HG03457 (cell line): ENCODE measurements around the gene KRTAP21-2.
"Not testable (repeated sequence)": the region's sequence is repeated elsewhere in the genome, so short reads cannot be mapped to it uniquely, and the experiment has no call there.

Experiments
- ATAC-seq: cut with Tn5 transposase; IDR thresholded peaks from one replicate; pipeline ENCODE4 v1.9.1; 2021; ENCODE audit warnings: moderate number of reproducible peaks; ENCODE audit not compliant: unreplicated experiment

The KRTAP21-2 gene

GRCh38 chr21:30747159-30747558, at the start of gene KRTAP21-2:
TSS of gene KRTAP21-2 (minus strand) at chr21:30747259. CDS start at chr21:30747202, 57 bp downstream.
- ATAC-seq: no peak

DNA sequence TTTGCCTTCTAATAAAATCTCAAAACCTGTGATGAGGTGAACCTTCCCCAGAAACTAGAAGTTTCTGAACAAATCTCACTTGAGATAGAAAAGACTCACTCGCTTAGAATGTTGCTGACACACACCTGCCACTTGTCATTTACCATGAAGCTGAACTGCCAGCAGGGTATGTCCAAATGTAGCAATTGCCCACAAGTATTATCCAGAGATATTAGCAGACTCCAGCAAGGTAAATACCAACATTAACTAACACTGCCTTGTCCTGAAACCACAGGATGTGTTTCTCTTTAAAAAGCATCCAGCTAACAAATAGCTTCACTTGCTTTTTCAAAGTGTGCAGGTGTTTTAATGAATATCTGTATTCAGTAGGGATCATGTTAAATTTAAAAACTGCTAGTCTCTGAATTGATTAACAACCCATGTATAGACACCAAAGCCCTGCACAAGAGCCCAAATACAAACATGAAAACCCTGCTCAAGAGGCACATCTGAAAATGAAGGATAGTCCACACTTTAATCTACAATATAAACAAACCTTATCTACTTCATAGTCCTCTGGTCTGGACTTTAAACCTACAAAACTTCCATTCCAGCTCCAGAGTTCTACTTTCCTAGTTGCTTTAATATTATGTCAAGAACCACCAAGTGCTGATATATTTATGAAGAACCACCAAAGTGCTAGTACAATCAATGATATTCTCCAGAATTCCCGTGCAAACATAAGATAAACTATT, 46.7 kb upstream of the KRTAP21-2 start:
- ATAC-seq: no peak

GRCh38 chr21:30779249-30779648, 32.2 kb upstream of the KRTAP21-2 start:
- ATAC-seq: no peak

DNA sequence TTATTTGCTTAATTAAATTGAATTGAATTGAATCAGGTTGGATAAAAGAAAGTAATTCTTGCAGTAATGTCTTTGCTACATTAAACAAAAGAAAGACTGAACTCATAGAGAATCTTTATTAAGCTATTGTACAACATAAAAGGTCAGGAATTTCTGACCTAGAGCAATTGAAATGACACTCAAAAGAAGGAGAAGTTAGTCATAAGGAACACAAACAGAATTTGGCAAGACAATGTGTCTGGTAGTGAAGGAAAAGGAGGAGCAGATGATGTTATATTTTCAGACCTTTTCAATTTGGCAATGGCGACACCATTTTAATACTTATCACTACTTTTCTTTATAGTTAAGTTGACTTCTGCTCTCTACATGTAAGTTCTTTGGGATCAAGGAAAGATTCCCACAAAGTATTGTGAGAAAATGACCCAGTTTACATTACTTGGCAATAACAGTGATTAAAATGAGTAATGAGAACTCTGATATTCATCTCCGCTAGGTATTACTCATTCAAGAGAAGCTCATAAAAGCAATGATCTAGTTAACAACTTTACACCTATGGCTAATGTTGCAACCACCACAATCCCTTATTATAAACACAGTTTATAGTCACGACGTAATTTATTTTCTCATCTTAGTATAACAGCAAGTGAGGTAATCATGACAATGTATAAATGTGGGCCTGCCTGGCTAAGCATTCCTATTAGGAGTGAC, 22.8 kb upstream of the KRTAP21-2 start:
- ATAC-seq: no peak

DNA sequence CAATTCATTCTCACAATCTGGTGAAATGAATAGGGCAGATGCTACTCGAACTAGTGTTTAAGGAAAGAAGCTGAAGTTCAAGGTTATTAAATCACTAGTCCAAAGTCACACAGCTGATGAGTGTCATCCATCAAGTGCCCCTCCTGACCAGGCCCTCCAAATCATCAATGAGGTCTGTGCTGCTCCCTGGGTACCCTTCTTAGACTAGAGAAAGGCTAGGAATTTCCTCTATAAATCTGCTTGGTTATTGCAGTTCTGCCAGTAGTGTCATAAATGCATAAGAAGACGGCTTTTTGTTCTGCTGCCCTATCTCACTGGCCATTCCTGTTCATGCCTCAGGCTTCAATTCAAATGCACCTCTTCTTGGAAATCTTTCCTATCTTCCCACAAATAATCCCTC, 13.7 kb upstream of the KRTAP21-2 start:
- ATAC-seq: no peak

DNA sequence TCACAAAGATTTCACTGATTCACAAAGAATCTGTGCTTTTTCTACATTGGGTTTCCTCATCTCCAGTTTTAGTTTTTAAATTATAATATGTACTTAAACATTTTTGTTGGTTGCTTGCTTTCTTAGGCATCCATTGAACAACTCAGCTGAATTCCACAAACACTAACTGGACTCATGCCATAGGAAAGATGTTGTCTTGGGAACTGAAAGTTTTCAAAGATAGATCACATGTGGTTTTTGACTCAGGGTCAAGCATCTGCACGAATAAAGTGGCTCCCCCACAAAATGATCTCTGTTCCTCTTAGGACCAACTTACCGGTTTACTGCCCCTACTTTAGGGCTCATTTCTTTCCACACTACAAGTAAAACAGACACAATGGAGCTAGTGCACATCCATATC, 11.2 kb upstream of the KRTAP21-2 start:
- ATAC-seq: no peak

DNA sequence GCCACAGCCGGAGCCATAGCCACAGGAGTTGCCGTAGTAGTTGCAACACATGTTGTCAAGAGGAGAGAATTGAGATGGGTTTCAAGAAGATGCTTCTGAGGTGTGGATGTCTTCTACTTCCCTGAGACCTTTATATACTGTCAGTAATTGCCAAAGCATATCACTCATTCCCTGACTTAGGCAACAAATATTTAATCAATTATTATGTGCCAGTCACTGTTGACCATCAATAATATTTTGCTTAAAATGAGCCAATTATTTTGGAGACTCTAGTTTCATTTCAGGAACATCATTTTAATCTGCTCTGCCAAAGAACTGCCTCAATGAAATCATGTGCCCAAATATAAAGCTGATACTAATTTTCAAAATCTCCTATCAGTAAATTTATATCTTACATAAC, 8.3 kb upstream of the KRTAP21-2 start, which contains the start of gene KRTAP21-1:
Gene KRTAP21-1, minus strand, starts transcription at position 101 of the 400 bp plus-strand sequence. Its CDS starts 50 bp downstream, at position 51.
- ATAC-seq: not testable (repeated sequence)

DNA sequence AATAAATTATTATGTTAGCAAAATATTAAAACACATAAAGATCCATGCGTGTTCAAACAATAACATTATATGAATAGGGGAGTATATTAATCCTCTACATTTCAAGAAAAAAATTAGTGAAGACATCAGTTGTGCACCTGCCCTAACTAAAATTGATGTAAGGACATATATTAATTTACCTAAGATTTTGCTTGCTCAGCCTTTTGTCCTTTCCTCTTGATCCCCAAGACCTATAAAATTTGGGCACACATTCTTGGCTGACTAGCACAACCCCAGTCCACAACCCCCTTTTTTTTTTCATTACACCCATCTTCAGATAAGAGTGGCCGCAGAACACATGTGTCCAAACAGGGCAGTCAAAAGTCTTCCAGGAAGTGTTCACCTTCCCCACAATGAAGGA, 6.6 kb downstream of the KRTAP21-2 start:
- ATAC-seq: no peak

DNA sequence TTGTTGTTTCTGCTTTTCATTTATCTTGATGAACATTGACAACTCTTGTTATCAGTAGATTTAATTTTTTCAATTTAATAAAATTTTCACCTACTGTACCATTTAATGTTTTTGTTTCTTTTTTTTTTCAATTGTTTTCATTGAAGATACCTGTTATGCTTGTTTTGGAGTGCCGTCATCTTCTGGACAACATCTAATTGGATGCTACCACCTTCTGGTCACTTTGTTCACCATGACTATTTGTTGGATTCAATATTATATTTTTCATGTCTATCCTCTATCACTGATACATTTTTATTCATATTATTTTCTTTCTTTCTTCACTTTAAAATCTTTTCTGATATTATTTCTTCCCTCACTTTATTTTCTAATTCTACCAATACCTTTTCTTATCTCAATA, 14.0 kb downstream of the KRTAP21-2 start:
- no peak for ATAC-seq

- ATAC-seq: no peak
Observed at GRCh38 chr21:30726726-30727125, 20.3 kb downstream of the KRTAP21-2 start.

- ATAC-seq: no peak
Observed at GRCh38 chr21:30719401-30719800, 27.7 kb downstream of the KRTAP21-2 start.

GRCh38 chr21:30718239-30718909, 28.7 kb downstream of the KRTAP21-2 start, which contains the start of gene KRTAP21-3:
TSS of gene KRTAP21-3 (minus strand) at chr21:30718777. CDS start at chr21:30718759, 18 bp downstream.
- no peak for ATAC-seq

GRCh38 chr21:30717105-30717504, 30.0 kb downstream of the KRTAP21-2 start:
- no peak for ATAC-seq

DNA sequence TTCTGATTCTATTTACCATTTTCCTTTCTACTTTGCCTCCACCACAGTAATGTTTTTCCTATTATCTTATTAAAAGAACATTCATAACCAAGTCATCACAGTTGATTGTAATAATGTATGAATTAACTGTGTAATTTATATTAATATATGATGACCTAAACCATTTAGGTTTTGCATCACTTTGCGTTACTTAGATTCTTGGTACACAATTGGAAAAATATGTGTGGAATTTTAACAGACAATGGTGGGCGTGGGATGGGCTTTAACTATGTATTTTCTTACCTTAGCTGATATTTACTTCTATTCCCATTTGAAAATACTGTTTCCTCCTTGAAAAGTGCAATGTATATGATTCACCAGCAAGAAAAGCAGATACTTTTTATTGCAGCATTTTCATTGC, 32.1 kb downstream of the KRTAP21-2 start:
- ATAC-seq: no peak

DNA sequence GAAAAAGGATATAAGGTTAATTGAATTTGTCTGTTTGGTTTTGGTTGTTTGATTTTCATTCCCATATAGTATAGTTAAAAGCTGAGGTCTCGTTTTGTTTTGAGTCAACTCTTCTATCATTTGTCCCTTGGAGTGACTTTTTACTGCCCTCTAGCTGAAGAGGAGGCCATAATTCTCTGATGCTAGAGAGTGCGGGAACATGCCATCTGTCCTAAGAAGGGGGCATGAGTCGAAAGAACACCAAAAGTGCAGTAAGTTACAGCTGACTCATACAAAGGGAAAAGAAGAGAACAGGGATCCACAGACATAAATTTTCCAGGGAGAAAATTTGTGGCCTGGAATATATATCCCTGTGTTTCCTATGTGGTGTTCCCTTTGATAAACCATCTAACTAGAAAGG, 32.6 kb downstream of the KRTAP21-2 start:
- no peak for ATAC-seq

DNA sequence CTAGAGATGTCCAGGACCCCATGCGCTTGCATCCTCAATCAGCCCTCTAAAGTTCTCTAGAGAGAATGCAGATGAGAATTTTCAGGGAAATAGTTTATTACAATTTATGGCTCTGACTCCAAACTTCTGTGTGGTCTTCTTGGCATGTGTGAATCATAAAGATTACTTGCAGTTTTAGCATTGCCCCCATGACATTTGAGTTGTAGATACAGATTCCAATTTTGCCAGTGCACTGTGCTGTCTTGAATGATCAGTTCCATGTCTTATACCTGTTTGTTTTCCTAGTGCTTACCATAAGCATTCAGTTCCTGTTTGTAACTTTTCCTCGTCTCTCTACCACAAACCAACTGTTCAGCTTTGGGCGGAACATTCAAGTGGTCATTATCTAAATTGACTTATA, 33.3 kb downstream of the KRTAP21-2 start:
- ATAC-seq: no peak

DNA sequence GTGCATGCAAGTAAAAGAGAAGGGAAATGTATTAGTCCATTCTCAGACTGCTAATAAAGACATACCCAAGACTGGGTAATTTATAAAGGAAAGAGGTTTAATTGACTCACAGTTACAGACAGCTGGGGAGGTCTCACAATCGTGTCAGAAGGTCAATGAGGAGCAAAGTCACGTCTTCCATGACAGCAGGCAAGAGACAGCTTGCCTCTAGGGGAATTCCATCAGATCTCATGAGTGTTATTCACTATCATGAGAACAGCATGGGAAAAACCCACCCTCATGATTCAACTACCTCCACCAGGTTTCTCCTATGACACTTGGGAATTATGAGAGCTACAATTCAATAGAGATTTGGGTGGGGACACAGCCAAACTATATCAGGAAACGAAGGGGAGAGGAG, 36.6 kb downstream of the KRTAP21-2 start:
- ATAC-seq: no peak

DNA sequence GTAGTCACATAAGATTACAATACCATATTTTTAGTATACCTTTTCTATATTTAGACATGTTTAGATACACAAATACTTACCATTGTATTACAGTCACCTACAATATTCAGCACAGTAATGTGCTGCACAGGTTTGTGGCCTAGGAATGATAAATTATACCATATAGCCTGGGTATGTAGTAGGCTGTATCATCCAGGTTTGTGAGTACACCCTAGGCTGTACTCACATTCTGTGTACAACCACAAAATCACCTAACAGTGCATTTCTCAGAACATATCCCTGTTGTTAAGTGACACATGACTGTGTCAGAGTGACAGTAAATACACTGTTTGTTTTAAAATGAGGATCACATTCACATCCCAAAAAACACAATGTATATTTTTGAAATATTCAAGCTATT, 39.6 kb downstream of the KRTAP21-2 start:
- ATAC-seq: no peak
